Muscle layer of duodenum (tissue), 2 donors: ENCODE measurements around the gene CLIC3.
"Not testable (repeated sequence)": the region's sequence is repeated elsewhere in the genome, so short reads cannot be mapped to it uniquely, and the experiment has no call there.

ENCODE experiments used
- H3K27ac ChIP-seq: one replicate; pipeline ENCODE4 v1.7.0; 2013; ENCODE audit warnings: mild to moderate bottlenecking, low read length
- H3K27me3 ChIP-seq: one replicate; pipeline ENCODE4 v1.7.0; 2013; ENCODE audit warnings: low read depth, mild to moderate bottlenecking, control low read depth, low read length
- H3K36me3 ChIP-seq, 2 donors: one replicate each; pipeline ENCODE4 v1.7.0; 2013; ENCODE audit warnings: low read length in 2 of 2, control low read depth in 1 of 2, mild to moderate bottlenecking in 1 of 2; ENCODE audit not compliant: insufficient read depth in 2 of 2, control insufficient read depth in 1 of 2
- H3K4me1 ChIP-seq, 2 donors: one replicate each; pipeline ENCODE4 v1.7.0; 2013; ENCODE audit warnings: low read length in 2 of 2, mild to moderate bottlenecking in 2 of 2, control low read depth in 1 of 2, moderate library complexity in 1 of 2; ENCODE audit not compliant: insufficient read depth in 2 of 2, control insufficient read depth in 1 of 2
- H3K4me3 ChIP-seq, 2 donors: one replicate each; pipeline ENCODE4 v1.7.0; 2013; ENCODE audit warnings: low read length in 2 of 2, low read depth in 1 of 2, mild to moderate bottlenecking in 1 of 2
- H3K9me3 ChIP-seq, 2 donors: one replicate each; pipeline ENCODE4 v1.7.0; 2013; ENCODE audit warnings: low read length in 2 of 2, control low read depth in 1 of 2, mild to moderate bottlenecking in 1 of 2; ENCODE audit not compliant: control insufficient read depth in 1 of 2
- donor health status: healthy.

CLIC3 gene

DNA sequence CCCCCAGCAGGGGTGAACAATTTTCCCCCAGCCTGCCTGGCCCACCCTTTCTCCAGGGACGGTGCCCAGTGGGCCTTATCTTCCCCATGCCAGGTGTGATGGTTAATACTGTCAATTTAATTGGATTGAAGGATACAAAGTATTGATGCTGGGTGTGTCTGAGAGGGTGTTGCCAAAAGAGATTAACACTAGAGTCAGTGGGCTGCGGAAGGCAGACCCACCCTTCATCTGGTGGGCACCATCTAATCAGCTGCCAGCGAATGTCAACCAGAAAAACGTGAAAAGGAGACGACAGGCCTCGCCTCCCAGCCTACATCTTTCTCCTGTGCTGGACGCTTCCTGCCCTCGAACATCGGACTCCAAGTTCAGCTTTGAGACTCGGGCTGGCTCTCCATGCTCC lies 41.1 kb upstream of the CLIC3 start:
- Histone ChIP-seq H3K4me1 (peaks cover 0 to 12% of the 10 kb centered on the region in 2 donors), H3K36me3 (peaks cover 0 to 29% of the 10 kb centered on the region in 2 donors), H3K9me3 (no peaks in the 10 kb centered on the region), H3K27me3 (no peaks in the 10 kb centered on the region), H3K27ac (no peak overlapping the region), H3K4me3 (no peak overlapping the region)

- no peak overlapping the region for H3K4me3 ChIP-seq
- peaks cover 0 to 12% of the 10 kb centered on the region in 2 donors for H3K4me1 ChIP-seq
- H3K36me3 ChIP-seq: peaks cover 0 to 29% of the 10 kb centered on the region in 2 donors
- no peaks in the 10 kb centered on the region for H3K27me3 ChIP-seq
- no peak overlapping the region for H3K27ac ChIP-seq
- H3K9me3 ChIP-seq: no peaks in the 10 kb centered on the region
These were observed 40.7 kb upstream of the CLIC3 start for GRCh38 chr9:137037035-137037434.

- peaks cover 0 to 23% of the 10 kb centered on the region in 2 donors for H3K36me3 ChIP-seq
- no peak overlapping the region for H3K27ac ChIP-seq
- no peak overlapping the region for H3K4me3 ChIP-seq
- peaks cover 0 to 12% of the 10 kb centered on the region in 2 donors for H3K4me1 ChIP-seq
- H3K27me3 ChIP-seq: no peaks in the 10 kb centered on the region
- H3K9me3 ChIP-seq: no peaks in the 10 kb centered on the region
These were observed 39.6 kb upstream of the CLIC3 start for GRCh38 chr9:137035937-137036336.

DNA sequence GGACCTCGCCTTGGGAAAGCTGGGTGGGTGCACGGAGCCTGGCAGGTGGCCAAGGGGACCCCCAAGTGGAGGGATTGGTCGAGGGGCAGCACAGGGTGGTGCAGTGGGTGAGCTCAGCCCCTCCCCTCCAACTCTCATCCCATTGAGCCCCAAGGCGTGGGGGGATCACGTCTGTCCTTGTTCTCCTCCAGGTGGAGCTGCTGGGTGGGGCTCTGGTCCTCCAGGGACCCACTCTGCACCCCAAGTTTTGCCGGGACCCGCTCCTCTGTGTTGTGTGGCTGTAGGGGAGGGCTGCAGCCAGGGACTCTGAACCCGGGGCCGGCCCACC lies 39.1 kb upstream of the CLIC3 start:
- H3K4me3 ChIP-seq: no peak overlapping the region
- H3K27me3 ChIP-seq: no peaks in the 10 kb centered on the region
- H3K27ac ChIP-seq: no peak overlapping the region
- H3K36me3 ChIP-seq: peaks cover 0 to 18% of the 10 kb centered on the region in 2 donors
- peaks cover 0 to 12% of the 10 kb centered on the region in 2 donors for H3K4me1 ChIP-seq
- H3K9me3 ChIP-seq: no peaks in the 10 kb centered on the region

DNA sequence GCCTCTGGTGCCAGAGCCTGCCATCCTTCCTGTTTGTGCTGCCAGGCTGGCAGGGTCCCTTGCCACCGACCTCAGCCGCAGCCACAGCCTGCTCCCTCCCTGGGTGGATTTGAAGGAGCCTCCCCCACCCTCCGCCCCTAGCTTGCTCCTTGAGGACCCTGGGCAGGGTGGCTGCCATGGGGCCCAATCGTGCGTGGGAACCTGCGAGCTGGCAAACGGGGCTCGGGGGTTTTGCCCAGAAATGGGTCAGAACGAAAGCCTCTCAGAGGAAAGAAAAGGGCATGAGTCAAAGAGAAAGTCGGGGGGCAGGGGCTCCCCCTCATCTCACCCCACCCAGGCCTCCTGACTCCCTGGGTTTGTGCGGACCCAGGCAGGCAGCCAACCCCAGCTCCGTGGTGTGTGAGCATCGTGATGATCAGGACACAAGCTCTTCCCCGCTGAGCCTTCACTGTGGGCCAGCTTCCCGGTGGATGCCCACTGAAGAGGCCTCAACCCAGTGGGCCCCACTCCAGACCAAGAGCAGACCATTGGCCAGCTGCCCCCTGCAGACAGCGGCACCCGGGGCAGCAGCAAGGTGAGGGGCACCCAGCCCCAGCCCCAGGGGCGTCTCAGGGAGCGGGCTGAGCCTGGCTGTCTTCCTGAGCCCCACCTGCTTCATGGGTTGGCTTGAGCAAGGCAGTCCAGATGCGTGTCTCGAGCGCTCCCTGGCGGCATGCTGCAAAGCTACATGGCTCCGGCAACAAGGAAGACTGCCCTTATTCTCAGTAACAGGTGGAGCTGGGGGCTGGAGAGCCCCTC lies 38.5 kb upstream of the CLIC3 start:
- no peak overlapping the region for H3K27ac ChIP-seq
- no peaks in the 10 kb centered on the region for H3K9me3 ChIP-seq
- no peaks in the 10 kb centered on the region for H3K27me3 ChIP-seq
- H3K4me3 ChIP-seq: no peak overlapping the region
- H3K4me1 ChIP-seq: peaks cover 0 to 12% of the 10 kb centered on the region in 2 donors
- peaks cover 0 to 14% of the 10 kb centered on the region in 2 donors for H3K36me3 ChIP-seq

GRCh38 chr9:137034039-137034708 lies 37.8 kb upstream of the CLIC3 start:
- Histone ChIP-seq H3K4me1 (peaks cover 0 to 17% of the 10 kb centered on the region in 2 donors), H3K4me3 (peak overlapping the region in 1 of 2 donors; percentile 38), H3K27ac (no peak overlapping the region)

GRCh38 chr9:137033481-137033880 lies 37.1 kb upstream of the CLIC3 start:
- H3K27me3 ChIP-seq, H3K27ac ChIP-seq, H3K36me3 ChIP-seq, H3K9me3 ChIP-seq: not testable (repeated sequence)
- Histone ChIP-seq H3K4me3 (peak overlapping the region in 1 of 2 donors; percentile 38), H3K4me1 (peaks cover 0 to 24% of the 10 kb centered on the region in 2 donors)

More at GRCh38 chr9:137034039-137034708, 37.8 kb upstream of the CLIC3 start:
- H3K9me3 ChIP-seq: no peaks in the 10 kb centered on the region
- peaks cover 0 to 6% of the 10 kb centered on the region in 2 donors for H3K36me3 ChIP-seq
- H3K27me3 ChIP-seq: no peaks in the 10 kb centered on the region

DNA sequence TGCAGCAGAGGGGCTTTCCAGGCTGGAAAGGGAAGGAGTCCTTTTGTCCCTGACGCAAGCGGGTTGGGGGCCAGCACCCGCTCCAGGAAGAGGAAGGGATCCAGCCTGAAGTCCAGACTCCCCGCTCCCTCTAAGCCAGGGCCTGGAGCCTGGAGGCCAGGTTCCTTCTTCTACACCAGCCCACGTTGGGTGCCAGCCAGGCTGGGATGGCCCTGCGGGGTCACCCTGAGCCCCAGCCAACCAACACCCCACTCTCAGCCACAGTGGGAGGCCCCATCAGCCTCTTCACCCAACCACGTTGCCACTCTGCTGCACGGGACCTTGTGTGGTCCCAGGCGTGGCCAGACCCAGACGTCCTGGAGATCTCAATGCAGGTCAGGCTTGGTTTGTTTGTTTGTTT lies 36.5 kb upstream of the CLIC3 start:
- Histone ChIP-seq H3K9me3 (no peaks in the 10 kb centered on the region), H3K4me1 (peaks cover 0 to 26% of the 10 kb centered on the region in 2 donors), H3K27me3 (no peaks in the 10 kb centered on the region), H3K27ac (no peak overlapping the region), H3K36me3 (no peaks in the 10 kb centered on the region), H3K4me3 (peak overlapping the region in 1 of 2 donors; percentile 38)

- Histone ChIP-seq H3K27me3 (no peaks in the 10 kb centered on the region), H3K36me3 (no peaks in the 10 kb centered on the region), H3K4me3 (peak within 1 kb of the TSS in 1 of 2 donors; percentile 48), H3K9me3 (no peaks in the 10 kb centered on the region), H3K4me1 (peaks cover 0 to 32% of the 10 kb centered on the region in 2 donors), H3K27ac (no peak within 1 kb of the TSS)
These were observed 35.7 kb upstream of the CLIC3 start, which contains the start of gene FUT7 for GRCh38 chr9:137031904-137032640. FUT7 (minus strand) TSS chr9:137032088; CDS start chr9:137031991, 97 bp downstream.

DNA sequence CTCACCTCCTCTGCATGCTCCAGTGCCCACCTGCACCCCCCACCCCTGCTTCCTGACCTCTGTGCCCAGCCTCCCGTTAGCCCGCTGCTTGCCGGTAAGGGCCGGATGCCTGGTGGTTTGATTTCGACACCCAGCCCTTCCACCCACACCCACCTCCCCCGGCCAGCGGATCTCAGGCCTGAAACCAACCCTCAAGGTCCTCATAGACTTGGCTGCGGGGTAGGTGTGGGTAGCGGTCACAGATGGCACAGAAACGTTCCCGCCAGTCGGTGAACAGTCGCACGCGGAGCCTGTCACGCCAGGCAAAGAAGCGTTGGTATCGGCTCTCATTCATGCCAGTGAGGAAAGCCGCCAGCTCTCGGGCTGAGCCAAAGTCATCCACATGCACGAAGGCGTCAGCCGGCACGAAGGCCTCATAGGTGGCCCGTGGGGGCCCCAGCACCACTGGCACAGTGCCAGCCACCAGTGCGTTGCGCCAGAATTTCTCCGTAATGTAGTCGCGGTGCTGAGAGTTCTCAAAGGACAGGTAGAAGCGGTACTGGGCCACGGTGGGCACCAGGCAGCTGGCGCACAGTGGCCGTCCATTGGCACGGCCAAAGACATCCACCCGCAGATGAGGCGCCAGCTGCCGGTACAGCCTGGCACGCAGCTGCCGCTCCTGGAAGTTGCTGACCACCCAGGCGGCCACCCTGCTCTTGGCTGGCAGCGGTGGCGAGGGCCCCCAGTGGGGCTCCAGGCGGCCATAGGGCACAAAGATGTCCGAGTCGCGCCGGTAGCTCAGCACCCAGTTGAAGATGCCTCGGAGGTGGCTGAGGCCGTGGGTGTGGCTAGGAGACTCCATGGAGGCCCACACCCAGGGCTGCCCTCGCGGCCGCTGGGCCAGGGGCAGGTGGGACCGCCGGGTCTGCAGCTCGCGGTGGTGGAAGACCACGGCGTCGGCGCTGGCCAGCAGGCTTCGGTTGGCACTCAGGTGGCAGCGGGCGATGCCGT lies 34.5 kb upstream of the CLIC3 start:
- H3K4me1 ChIP-seq: peaks cover 0 to 45% of the 10 kb centered on the region in 2 donors
- no peaks in the 10 kb centered on the region for H3K9me3 ChIP-seq
- H3K27ac ChIP-seq: no peak overlapping the region
- peak overlapping the region in 1 of 2 donors; percentile 48 for H3K4me3 ChIP-seq
- H3K27me3 ChIP-seq: no peaks in the 10 kb centered on the region
- no peaks in the 10 kb centered on the region for H3K36me3 ChIP-seq
